Keratinocyte (primary cell): ENCODE results near the gene TLL1.

ENCODE experiments used
- CTCF ChIP-seq, 3 experiments: IDR thresholded peaks in 1 of 3; conservative IDR thresholded peaks in 1 of 3; optimal IDR thresholded peaks in 1 of 3; 2 replicates in 2 of 3; 3 replicates in 1 of 3; pipeline versions ENCODE3 to v1.5.1; 2011; ENCODE audit warnings: low read length in 3 of 3, mild to moderate bottlenecking in 3 of 3, moderate library complexity in 2 of 3, control low read depth in 1 of 3, inconsistent platforms in 1 of 3; ENCODE audit not compliant: insufficient read depth in 2 of 3; ENCODE audit errors: extremely low read depth in 1 of 3
- EZH2 ChIP-seq: IDR thresholded peaks from one replicate; pipeline ENCODE4 v1.6.1; 2012; ENCODE audit warnings: inconsistent platforms, mild to moderate bottlenecking, low read length, moderate library complexity

GRCh38 chr4:165909947-165910346, 36.9 kb downstream of the TLL1 start:
- TF ChIP-seq CTCF (optimal IDR thresholded peaks at IDR 0.05 in 1 of 3, IDR thresholded peaks at IDR 0.05 in 1 of 3, conservative IDR thresholded peaks at IDR 0.05 in 1 of 3; ENCODE audit: extremely low read depth in 1 of 3, insufficient read depth in 2 of 3, low read length in 3 of 3) (no peak), EZH2 (no peak)
